ENCODE measurements around the gene CFAP157.

The CFAP157 gene

GRCh38 chr9:127765418-127765817 lies 58.6 kb downstream of the CFAP157 start:
- no peak for DNase-seq
